Transverse colon (tissue), 4 donors: ENCODE results near the gene LYSMD1.

Experiments used
- EP300 ChIP-seq: sonication (generic); formaldehyde crosslinking; IDR thresholded peaks from one replicate; pipeline ENCODE4 v1.6.1; 2017; ENCODE audit warnings: antibody characterized with exemption, low read depth
- POLR2A ChIP-seq: fragments of 450-650 bp; IDR thresholded peaks from one replicate; pipeline ENCODE4 v1.6.1; 2016; ENCODE audit warnings: antibody characterized with exemption, mild to moderate bottlenecking, moderate library complexity
- POLR2AphosphoS5 ChIP-seq, 3 donors: sonication (generic); formaldehyde crosslinking; IDR thresholded peaks; one replicate each; pipeline ENCODE4 v1.6.1; 2016; ENCODE audit warnings: antibody characterized with exemption in 3 of 3
- TF ChIP-seq, protein P1 (sequence below), 5 experiments: fragments of 200-600 bp in 3 of 5; fragments of 450-650 bp in 2 of 5; sonication (generic) in 3 of 5; IDR thresholded peaks; 1 replicate in 2 of 5; 2 replicates in 3 of 5; pipeline ENCODE4 v1.5.1; 2016 to 2017; ENCODE audit warnings: antibody characterized with exemption in 5 of 5, inconsistent platforms in 3 of 5, mild to moderate bottlenecking in 2 of 5, moderate library complexity in 1 of 5

DNA sequence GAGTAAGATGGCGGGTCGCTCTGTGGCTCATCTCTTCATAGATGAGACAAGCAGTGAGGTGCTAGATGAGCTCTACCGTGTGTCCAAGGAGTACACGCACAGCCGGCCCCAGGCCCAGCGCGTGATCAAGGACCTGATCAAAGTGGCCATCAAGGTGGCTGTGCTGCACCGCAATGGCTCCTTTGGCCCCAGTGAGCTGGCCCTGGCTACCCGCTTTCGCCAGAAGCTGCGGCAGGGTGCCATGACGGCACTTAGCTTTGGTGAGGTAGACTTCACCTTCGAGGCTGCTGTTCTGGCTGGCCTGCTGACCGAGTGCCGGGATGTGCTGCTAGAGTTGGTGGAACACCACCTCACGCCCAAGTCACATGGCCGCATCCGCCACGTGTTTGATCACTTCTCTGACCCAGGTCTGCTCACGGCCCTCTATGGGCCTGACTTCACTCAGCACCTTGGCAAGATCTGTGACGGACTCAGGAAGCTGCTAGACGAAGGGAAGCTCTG lies 6.9 kb downstream of the LYSMD1 start:
- TF ChIP-seq, protein P1, sequence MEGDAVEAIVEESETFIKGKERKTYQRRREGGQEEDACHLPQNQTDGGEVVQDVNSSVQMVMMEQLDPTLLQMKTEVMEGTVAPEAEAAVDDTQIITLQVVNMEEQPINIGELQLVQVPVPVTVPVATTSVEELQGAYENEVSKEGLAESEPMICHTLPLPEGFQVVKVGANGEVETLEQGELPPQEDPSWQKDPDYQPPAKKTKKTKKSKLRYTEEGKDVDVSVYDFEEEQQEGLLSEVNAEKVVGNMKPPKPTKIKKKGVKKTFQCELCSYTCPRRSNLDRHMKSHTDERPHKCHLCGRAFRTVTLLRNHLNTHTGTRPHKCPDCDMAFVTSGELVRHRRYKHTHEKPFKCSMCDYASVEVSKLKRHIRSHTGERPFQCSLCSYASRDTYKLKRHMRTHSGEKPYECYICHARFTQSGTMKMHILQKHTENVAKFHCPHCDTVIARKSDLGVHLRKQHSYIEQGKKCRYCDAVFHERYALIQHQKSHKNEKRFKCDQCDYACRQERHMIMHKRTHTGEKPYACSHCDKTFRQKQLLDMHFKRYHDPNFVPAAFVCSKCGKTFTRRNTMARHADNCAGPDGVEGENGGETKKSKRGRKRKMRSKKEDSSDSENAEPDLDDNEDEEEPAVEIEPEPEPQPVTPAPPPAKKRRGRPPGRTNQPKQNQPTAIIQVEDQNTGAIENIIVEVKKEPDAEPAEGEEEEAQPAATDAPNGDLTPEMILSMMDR (IDR thresholded peaks at IDR 0.05): no peak
- TF ChIP-seq POLR2A: no peak
- TF ChIP-seq EP300: no peak
- no peak for TF ChIP-seq POLR2AphosphoS5 (IDR thresholded peaks at IDR 0.05)
